Measurements from ENCODE around the gene RPS5. TPM values are rescaled to one million over a fixed set of nuclear protein-coding genes. Genes with fewer than 3 reads are reported as not detected.

The RPS5 gene
- total and polyA plus RNA-seq, 9 of the 15 experiments (the other 6 are each of a cell fraction or from before 2014, with no cell fraction given): 1,228 to 3,570 (median 2,484) TPM

DNA sequence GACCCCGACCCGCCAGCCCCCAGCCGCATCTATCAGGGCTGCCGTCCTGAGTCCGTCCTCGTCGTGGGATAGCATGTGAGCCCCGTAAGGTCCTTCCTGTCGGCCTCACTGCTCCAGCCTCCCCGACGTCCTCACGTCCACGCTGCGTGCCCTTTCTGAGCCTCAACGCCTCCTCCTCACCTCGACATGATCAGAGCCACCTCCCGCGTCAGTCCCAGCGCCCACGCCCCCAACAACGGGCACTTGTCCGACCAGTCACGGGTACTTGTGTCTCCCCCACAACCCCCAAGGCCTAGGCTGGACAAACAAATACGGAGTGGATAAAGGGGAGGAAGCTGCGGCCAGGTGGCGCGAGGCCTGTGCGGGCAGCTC lies 25.2 kb upstream of the RPS5 start (continued):
- TF ChIP-seq, protein P1, sequence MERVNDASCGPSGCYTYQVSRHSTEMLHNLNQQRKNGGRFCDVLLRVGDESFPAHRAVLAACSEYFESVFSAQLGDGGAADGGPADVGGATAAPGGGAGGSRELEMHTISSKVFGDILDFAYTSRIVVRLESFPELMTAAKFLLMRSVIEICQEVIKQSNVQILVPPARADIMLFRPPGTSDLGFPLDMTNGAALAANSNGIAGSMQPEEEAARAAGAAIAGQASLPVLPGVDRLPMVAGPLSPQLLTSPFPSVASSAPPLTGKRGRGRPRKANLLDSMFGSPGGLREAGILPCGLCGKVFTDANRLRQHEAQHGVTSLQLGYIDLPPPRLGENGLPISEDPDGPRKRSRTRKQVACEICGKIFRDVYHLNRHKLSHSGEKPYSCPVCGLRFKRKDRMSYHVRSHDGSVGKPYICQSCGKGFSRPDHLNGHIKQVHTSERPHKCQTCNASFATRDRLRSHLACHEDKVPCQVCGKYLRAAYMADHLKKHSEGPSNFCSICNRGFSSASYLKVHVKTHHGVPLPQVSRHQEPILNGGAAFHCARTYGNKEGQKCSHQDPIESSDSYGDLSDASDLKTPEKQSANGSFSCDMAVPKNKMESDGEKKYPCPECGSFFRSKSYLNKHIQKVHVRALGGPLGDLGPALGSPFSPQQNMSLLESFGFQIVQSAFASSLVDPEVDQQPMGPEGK (CRISPR knock-in tag; IDR thresholded peaks at IDR 0.05; ENCODE audit: borderline replicate concordance): no peak
- TF ChIP-seq KDM1A (IDR thresholded peaks at IDR 0.05) (no peak), LEF1 (IDR thresholded peaks at IDR 0.05) (peak; percentile 39; the same call in 1 of the 2 replicates), MAFK (IDR thresholded peaks at IDR 0.05; ENCODE audit: low read length) (no peak), NCOA6 (IDR thresholded peaks at IDR 0.05) (peak; percentile 96), KLF16 (IDR thresholded peaks at IDR 0.05) (no peak), ZNF354B (CRISPR knock-in tag; IDR thresholded peaks at IDR 0.05) (no peak), CHD4 (IDR thresholded peaks at IDR 0.05; ENCODE audit: insufficient read depth, insufficient replicate concordance, low read depth, low read length, poor library complexity, severe bottlenecking) (no peak), SRSF9 (IDR thresholded peaks at IDR 0.05; ENCODE audit: borderline replicate concordance, low read depth, low read length) (no peak), BRD4 (IDR thresholded peaks at IDR 0.05) (peak; percentile 86; the same call in 1 of the 2 replicates)
- TF ChIP-seq, protein P2, sequence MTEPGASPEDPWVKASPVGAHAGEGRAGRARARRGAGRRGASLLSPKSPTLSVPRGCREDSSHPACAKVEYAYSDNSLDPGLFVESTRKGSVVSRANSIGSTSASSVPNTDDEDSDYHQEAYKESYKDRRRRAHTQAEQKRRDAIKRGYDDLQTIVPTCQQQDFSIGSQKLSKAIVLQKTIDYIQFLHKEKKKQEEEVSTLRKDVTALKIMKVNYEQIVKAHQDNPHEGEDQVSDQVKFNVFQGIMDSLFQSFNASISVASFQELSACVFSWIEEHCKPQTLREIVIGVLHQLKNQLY (CRISPR knock-in tag; conservative IDR thresholded peaks at IDR 0.05): no peak
- TF ChIP-seq, protein P3, sequence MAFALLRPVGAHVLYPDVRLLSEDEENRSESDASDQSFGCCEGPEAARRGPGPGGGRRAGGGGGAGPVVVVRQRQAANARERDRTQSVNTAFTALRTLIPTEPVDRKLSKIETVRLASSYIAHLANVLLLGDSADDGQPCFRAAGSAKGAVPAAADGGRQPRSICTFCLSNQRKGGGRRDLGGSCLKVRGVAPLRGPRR (CRISPR knock-in tag; IDR thresholded peaks at IDR 0.05): no peak
- TF ChIP-seq, protein P4, sequence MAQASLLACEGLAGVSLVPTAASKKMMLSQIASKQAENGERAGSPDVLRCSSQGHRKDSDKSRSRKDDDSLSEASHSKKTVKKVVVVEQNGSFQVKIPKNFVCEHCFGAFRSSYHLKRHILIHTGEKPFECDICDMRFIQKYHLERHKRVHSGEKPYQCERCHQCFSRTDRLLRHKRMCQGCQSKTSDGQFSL (CRISPR knock-in tag; IDR thresholded peaks at IDR 0.05): no peak
- TF ChIP-seq, protein P4 (tag; IDR thresholded peaks at IDR 0.05): peak in 1 of 2 experiments; percentile 28; a peak in 1 of 4 replicates
- TF ChIP-seq, protein P5, sequence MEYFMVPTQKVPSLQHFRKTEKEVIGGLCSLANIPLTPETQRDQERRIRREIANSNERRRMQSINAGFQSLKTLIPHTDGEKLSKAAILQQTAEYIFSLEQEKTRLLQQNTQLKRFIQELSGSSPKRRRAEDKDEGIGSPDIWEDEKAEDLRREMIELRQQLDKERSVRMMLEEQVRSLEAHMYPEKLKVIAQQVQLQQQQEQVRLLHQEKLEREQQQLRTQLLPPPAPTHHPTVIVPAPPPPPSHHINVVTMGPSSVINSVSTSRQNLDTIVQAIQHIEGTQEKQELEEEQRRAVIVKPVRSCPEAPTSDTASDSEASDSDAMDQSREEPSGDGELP (CRISPR knock-in tag; IDR thresholded peaks at IDR 0.05; ENCODE audit: borderline replicate concordance): peak; percentile 82; the same call in 1 of the 2 replicates
- TF ChIP-seq, protein P6, sequence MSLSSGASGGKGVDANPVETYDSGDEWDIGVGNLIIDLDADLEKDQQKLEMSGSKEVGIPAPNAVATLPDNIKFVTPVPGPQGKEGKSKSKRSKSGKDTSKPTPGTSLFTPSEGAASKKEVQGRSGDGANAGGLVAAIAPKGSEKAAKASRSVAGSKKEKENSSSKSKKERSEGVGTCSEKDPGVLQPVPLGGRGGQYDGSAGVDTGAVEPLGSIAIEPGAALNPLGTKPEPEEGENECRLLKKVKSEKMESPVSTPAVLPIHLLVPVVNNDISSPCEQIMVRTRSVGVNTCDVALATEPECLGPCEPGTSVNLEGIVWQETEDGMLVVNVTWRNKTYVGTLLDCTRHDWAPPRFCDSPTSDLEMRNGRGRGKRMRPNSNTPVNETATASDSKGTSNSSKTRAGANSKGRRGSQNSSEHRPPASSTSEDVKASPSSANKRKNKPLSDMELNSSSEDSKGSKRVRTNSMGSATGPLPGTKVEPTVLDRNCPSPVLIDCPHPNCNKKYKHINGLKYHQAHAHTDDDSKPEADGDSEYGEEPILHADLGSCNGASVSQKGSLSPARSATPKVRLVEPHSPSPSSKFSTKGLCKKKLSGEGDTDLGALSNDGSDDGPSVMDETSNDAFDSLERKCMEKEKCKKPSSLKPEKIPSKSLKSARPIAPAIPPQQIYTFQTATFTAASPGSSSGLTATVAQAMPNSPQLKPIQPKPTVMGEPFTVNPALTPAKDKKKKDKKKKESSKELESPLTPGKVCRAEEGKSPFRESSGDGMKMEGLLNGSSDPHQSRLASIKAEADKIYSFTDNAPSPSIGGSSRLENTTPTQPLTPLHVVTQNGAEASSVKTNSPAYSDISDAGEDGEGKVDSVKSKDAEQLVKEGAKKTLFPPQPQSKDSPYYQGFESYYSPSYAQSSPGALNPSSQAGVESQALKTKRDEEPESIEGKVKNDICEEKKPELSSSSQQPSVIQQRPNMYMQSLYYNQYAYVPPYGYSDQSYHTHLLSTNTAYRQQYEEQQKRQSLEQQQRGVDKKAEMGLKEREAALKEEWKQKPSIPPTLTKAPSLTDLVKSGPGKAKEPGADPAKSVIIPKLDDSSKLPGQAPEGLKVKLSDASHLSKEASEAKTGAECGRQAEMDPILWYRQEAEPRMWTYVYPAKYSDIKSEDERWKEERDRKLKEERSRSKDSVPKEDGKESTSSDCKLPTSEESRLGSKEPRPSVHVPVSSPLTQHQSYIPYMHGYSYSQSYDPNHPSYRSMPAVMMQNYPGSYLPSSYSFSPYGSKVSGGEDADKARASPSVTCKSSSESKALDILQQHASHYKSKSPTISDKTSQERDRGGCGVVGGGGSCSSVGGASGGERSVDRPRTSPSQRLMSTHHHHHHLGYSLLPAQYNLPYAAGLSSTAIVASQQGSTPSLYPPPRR (CRISPR knock-in tag; IDR thresholded peaks at IDR 0.05; ENCODE audit: borderline replicate concordance): 0 out of 2 replicates have a peak, but pooled peaks have one; percentile 86
- TF ChIP-seq, protein P7, sequence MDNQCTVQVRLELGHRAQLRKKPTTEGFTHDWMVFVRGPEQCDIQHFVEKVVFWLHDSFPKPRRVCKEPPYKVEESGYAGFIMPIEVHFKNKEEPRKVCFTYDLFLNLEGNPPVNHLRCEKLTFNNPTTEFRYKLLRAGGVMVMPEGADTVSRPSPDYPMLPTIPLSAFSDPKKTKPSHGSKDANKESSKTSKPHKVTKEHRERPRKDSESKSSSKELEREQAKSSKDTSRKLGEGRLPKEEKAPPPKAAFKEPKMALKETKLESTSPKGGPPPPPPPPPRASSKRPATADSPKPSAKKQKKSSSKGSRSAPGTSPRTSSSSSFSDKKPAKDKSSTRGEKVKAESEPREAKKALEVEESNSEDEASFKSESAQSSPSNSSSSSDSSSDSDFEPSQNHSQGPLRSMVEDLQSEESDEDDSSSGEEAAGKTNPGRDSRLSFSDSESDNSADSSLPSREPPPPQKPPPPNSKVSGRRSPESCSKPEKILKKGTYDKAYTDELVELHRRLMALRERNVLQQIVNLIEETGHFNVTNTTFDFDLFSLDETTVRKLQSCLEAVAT (IDR thresholded peaks at IDR 0.05): peak in 1 of 2 experiments; percentile 70; a peak in 1 of 4 replicates
